Measurements from ENCODE around the gene EPHA5. TPM values are rescaled to one million over a fixed set of nuclear protein-coding genes. Genes with fewer than 3 reads are reported as not detected.

The EPHA5 gene
- total RNA-seq, 1 experiment from 2014 or later, result not detected

DNA sequence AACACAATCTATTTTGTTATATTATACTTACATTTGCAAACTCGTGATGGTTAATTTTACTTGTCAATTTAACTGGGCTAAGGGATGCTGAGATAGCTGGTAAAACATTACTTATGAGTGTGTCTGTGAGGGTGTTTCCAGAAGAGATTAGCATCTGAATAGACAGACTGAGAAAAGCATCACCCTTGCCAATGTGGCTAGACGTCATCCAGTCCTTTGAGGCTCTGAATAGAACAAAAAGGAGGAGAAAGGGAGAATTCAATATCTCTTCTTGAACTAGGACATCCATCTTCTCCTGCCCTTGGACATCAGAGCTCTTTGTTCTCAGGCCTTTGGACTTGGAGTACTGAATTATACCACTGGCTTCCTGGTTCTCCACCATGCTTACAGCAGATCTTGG, 154.6 kb downstream of the EPHA5 start:
- no peak for TF ChIP-seq SRF (IDR thresholded peaks at IDR 0.05; ENCODE audit: low read depth)
- Histone ChIP-seq H3K4me1 (ENCODE audit: control insufficient read depth in 1 of 2, insufficient read depth in 2 of 2, low read length in 2 of 2) (no peaks in the 10 kb centered on the region), H3K79me2 (ENCODE audit: insufficient read depth, low read length) (no peaks in the 10 kb centered on the region), H3K9ac (ENCODE audit: low read length) (no peak overlapping the region), H3K27ac (ENCODE audit: low read depth, low read length) (no peak overlapping the region), H3K27me3 (ENCODE audit: insufficient read depth, low read length) (no peaks in the 10 kb centered on the region), H2AFZ (ENCODE audit: low read depth, low read length, poor library complexity, severe bottlenecking) (no peak overlapping the region), H3K4me2 (ENCODE audit: low read length) (no peak overlapping the region), H3K36me3 (ENCODE audit: control insufficient read depth in 1 of 2, insufficient read depth in 2 of 2, low read length in 2 of 2) (no peaks in the 10 kb centered on the region), H3K9me3 (ENCODE audit: control insufficient read depth in 1 of 2, insufficient read depth in 1 of 2, low read depth in 1 of 2, low read length in 2 of 2) (peaks cover 18 to 28% of the 10 kb centered on the region in 2 experiments; a peak in 2 of 4 replicates), H4K20me1 (ENCODE audit: insufficient read depth) (no peaks in the 10 kb centered on the region; the same call in 1 of the 2 replicates), H3K4me3 (replicated peaks in 1 of 2; ENCODE audit: low read depth in 1 of 2, low read length in 2 of 2) (no peak overlapping the region), H3K9me2 (ENCODE audit: insufficient read depth) (no peaks in the 10 kb centered on the region)
- ChIA-PET POLR2A (no interaction called here), RAD21 (ENCODE audit: low non-redundant PET in 1 of 2, low total read pairs in 2 of 2, uncharacterized antibody in 2 of 2, unreplicated experiment in 2 of 2) (no interaction called here), CTCF (no interaction called here)
- no peak for DNase-seq (ENCODE audit: low read depth, low spot score)
- no TSS peak for BruUV-seq (replicated peaks)
- intact Hi-C loops (cut with micrococcal nuclease), result no loop called here
- ATAC-seq, result no peak

DNA sequence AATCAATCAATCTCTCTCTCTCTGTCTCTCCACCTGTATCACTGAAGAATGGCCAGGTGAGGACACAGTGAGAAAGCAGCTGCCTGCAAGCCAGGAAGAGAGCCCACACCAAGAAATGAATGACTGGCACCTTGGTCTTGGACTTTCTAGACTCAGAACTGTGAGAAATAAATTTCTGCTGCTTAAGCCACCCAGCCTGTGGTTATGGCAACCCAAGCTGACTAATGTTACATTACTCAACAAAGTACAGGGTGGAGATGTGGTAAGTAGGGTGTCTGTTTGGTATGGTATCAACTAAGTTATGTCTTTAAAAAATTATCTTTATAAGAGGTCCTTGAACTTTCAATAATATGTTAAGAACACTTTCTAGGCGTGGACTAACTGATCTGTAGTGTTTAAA, 159.3 kb downstream of the EPHA5 start:
- Histone ChIP-seq H3K79me2 (ENCODE audit: insufficient read depth, low read length) (no peaks in the 10 kb centered on the region), H2AFZ (ENCODE audit: low read depth, low read length, poor library complexity, severe bottlenecking) (no peak overlapping the region), H4K20me1 (ENCODE audit: insufficient read depth) (no peaks in the 10 kb centered on the region; the same call in 1 of the 2 replicates), H3K4me2 (ENCODE audit: low read length) (no peak overlapping the region), H3K9ac (ENCODE audit: low read length) (no peak overlapping the region), H3K4me3 (replicated peaks in 1 of 2; ENCODE audit: low read depth in 1 of 2, low read length in 2 of 2) (no peak overlapping the region), H3K4me1 (ENCODE audit: control insufficient read depth in 1 of 2, insufficient read depth in 2 of 2, low read length in 2 of 2) (no peaks in the 10 kb centered on the region), H3K9me3 (ENCODE audit: control insufficient read depth in 1 of 2, insufficient read depth in 1 of 2, low read depth in 1 of 2, low read length in 2 of 2) (peaks cover 16 to 35% of the 10 kb centered on the region in 2 experiments; a peak in 2 of 4 replicates), H3K36me3 (ENCODE audit: control insufficient read depth in 1 of 2, insufficient read depth in 2 of 2, low read length in 2 of 2) (no peaks in the 10 kb centered on the region), H3K27ac (ENCODE audit: low read depth, low read length) (no peak overlapping the region), H3K27me3 (ENCODE audit: insufficient read depth, low read length) (no peaks in the 10 kb centered on the region), H3K9me2 (ENCODE audit: insufficient read depth) (no peaks in the 10 kb centered on the region)
- ChIA-PET RAD21 (ENCODE audit: low non-redundant PET in 1 of 2, low total read pairs in 2 of 2, uncharacterized antibody in 2 of 2, unreplicated experiment in 2 of 2) (no interaction called here), POLR2A (no interaction called here), CTCF (no interaction called here)
- ATAC-seq (no peak), DNase-seq (ENCODE audit: low read depth, low spot score) (no peak)
- TF ChIP-seq EZH2 (IDR thresholded peaks at IDR 0.05) (no peak), RAD21 (IDR thresholded peaks at IDR 0.05; ENCODE audit: low read depth) (no peak), EZH2phosphoT487 (IDR thresholded peaks at IDR 0.05; ENCODE audit: borderline replicate concordance) (no peak), JUND (IDR thresholded peaks at IDR 0.05) (no peak), CTCF (IDR thresholded peaks at IDR 0.05 in 2 of 3, conservative IDR thresholded peaks at IDR 0.05 in 1 of 3; ENCODE audit: borderline replicate concordance in 1 of 3, insufficient read depth in 1 of 3, low read depth in 2 of 3, low read length in 2 of 3) (no peak), ATF3 (IDR thresholded peaks at IDR 0.05) (no peak), POLR2A (IDR thresholded peaks at IDR 0.05; ENCODE audit: borderline replicate concordance, extremely low read depth, insufficient read depth, insufficient read length) (no peak), POLR2AphosphoS5 (IDR thresholded peaks at IDR 0.05; ENCODE audit: low read depth, low read length) (no peak), YY1 (IDR thresholded peaks at IDR 0.05; ENCODE audit: extremely low read depth, insufficient replicate concordance, low read depth, low read length) (no peak), SRF (IDR thresholded peaks at IDR 0.05; ENCODE audit: low read depth) (no peak), ZFX (IDR thresholded peaks at IDR 0.05) (no peak), CBX3 (IDR thresholded peaks at IDR 0.05; ENCODE audit: low read depth) (no peak)
- TF ChIP-seq, protein P1, sequence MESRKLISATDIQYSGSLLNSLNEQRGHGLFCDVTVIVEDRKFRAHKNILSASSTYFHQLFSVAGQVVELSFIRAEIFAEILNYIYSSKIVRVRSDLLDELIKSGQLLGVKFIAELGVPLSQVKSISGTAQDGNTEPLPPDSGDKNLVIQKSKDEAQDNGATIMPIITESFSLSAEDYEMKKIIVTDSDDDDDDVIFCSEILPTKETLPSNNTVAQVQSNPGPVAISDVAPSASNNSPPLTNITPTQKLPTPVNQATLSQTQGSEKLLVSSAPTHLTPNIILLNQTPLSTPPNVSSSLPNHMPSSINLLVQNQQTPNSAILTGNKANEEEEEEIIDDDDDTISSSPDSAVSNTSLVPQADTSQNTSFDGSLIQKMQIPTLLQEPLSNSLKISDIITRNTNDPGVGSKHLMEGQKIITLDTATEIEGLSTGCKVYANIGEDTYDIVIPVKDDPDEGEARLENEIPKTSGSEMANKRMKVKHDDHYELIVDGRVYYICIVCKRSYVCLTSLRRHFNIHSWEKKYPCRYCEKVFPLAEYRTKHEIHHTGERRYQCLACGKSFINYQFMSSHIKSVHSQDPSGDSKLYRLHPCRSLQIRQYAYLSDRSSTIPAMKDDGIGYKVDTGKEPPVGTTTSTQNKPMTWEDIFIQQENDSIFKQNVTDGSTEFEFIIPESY (IDR thresholded peaks at IDR 0.05; ENCODE audit: extremely low read depth, insufficient replicate concordance, low read length), result no peak
- TF ChIP-seq, protein P2, sequence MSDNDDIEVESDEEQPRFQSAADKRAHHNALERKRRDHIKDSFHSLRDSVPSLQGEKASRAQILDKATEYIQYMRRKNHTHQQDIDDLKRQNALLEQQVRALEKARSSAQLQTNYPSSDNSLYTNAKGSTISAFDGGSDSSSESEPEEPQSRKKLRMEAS (IDR thresholded peaks at IDR 0.05), result no peak
- no TSS peak for BruUV-seq (replicated peaks)
- intact Hi-C loops (cut with micrococcal nuclease), result no loop called here

Data from HCT116 (cell line).